HG03432 (cell line): ENCODE data around the gene PMP22.
"Not testable (repeated sequence)": the region's sequence is repeated elsewhere in the genome, so short reads cannot be mapped to it uniquely, and the experiment has no call there.

Experiments
- ATAC-seq: cut with Tn5 transposase; IDR thresholded peaks from one replicate; pipeline ENCODE4 v1.9.1; 2021; ENCODE audit warnings: mild to moderate bottlenecking, moderate library complexity; ENCODE audit not compliant: unreplicated experiment

PMP22 gene

DNA sequence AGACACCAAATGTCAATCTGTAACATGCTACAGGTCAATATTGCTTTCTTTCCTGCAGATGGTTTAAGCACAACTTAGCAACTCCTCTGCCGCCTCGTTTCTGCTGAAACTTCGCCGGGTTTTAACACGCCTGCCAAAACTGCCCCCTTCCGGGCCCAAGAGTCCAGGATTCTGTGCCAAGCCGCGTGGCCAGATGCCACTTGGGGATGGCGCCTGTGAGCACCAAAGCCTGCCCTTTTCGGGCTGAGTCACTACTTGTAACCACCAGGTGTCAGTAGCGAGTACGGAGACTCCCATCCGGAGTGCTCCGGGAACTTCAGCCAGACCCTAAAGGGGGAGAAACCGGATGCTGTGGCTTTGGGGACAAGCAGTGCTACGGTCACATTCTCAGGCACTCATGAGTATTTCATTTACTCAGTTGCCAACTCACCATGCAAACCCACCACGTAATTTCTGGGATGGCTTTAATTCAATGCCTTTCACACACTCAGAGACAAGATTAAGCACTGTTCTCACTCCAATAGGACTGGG is 7.8 kb downstream of the PMP22 start:
- ATAC-seq, result peak; percentile 85

DNA sequence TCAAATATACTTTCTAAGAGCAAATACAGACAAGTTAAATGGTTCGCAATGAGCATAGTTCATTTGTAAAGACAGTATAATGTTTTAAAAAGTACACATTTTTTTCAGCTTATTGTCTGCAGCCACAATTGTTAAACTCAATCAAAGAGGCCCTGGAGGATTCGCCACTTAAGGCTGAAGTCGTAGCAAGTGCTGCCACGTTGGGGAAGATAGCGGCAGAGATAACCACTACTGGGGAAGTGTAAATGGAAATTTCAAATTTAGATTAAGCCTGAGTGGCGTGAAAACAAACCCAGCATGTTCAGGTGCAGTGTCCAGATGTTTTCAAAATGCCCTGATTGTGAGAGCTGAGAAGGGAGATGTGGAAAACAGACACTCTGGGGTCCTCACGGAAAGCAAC is 8.4 kb downstream of the PMP22 start:
- no peak for ATAC-seq

DNA sequence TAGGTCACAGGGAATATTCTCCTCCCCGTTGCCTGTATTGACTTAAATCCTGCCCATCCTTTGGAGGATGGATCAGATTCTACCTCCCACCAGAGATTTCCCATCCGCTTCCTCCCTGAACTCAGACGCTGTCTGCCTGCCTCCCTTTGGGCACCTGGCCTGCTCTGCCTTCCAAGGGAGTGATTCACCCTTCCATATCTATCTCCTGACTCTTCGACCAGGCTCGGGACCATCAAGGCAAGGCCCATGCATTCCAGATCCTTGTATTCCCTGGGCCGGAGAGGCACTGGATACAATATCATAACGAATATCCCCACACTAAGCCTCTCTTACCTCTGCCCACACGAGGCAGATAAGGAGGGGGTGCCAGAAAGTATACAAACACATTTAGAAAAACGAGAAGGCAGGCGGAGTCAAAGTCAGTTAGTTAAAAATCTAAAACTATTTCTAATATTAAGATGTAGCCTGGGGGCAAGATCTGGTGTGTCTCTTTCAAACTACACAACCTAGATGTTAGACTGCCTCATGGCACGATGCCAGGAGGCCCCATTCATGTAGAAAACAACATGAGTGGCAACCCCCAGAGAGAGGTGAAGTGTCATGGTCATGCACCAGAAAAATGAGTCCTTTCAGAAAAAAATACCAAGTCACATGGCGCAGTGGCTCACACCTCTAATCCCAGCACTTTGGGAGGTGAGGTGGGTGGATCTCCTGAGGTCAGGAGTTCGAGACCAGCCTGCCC is 9.2 kb downstream of the PMP22 start:
- ATAC-seq, result no peak

DNA sequence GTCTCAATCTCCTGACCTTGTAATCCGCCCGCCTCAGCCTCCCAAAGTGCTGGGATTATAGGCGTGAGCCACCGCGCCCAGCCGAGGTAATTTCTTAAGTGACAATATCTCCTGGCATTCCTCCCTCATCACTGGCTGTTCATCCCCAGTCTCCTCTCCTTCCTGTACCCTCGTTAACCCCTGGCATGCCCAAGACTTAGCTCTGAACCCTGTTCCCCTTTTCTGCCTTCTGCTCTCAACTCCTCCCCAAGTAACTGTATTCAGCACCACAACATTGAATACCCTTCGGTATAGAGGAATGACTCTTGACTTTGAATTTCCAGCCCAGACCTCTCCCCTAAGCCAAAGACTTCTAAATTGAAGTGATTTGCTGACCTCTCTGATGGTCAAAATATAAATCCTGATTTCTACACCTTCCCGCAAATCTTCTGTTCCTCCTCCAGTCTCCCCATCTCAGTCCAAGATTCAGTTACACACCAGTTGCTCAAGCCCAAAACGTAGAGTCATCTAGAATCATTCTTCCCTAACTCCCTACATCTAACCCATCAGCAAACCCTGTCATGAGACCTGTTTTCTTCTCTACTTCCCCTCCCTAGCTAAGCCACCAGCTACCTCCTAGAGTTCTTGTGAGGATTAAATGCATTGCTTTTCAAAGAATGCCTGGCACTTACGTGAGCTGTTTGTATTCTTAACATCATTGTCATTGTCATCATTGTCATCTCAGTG is 14.8 kb downstream of the PMP22 start:
- ATAC-seq, result no peak

DNA sequence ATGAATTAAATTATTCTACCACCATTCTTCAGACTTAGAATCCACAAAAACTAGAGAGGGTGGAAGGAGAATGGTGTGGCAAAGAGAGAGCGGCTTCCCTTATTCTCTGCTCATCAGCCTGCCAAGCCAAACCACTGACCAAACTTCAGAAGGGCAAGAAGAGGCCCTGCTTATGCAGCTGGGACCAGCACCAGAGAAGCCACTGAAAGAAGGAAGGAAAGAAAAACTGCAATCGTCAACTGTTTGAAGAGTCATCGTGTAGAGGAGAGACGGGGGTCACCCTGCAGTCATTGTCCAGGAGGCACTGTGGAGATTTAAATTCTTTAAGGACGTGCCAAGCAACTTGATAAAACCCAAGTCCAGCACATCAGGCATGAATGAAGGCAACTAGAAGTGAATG is 15.6 kb downstream of the PMP22 start:
- no peak for ATAC-seq

DNA sequence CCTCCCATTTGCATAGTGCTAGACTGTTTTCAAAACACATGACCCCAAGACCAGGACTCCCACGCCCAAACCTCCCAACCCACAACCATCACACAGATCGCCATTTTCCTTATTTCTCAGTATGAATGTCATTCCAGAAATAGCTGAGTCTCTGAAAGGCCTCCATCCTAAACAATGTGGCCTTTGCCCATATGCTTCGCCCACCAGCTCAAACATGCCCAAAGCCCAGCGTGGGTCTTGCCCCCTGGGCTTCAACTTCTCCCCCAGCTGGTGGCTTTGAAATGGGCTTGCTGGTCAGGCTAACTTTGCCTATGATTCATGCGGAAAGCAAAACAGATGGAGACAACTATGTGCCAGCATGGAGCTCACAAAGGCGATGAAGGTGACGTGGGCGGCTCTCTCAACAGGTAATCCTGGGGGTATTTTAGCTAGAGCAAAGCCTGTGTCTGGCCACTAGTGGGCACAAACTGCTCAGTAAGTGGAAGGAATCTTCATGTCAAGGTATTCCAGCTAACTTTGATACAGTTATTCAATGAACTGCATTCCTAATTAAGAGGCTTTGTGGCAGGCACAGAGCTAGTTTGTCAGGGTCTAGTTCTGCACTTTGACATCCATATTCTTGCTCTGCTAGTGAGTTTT is 17.1 kb downstream of the PMP22 start:
- no peak for ATAC-seq

DNA sequence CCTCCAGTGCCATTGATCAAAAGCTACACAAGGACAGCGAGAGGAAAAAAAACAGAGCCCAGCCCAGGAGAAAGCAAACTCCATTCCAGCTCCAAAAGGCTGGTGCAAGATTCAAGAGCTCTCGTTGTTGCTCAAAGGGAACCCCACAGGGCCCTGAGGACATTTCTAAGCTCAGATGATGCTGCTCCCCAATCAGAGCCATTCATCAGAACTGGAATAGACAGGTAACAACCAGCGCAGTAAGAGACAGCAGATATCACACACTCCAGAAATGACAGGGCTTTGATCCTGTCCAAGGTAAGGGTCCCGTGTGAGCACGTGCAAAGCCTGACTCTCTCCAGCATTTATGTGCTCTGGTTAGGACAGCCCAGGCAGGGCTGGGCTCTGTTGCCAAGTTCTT is 20.1 kb downstream of the PMP22 start:
- no peak for ATAC-seq

DNA sequence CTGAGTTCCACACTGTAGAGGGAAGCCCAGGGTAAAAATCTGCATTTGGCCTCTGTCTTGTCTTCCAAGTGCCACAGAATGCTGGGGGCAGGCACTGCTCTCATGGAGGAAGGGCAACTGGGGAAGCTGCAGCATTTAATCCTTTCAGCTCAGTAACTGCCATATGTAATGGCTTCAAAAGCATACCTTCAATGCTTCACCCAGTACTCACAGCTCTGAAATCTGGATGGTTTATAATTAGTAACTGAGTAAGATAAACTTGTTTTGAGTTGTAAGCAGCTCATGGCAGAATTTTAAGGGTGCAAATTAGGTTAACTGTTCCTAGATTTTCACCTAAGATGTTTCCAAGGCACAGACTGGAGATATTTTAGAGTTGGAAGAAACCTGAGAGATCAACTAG is 24.5 kb downstream of the PMP22 start:
- ATAC-seq, result no peak

DNA sequence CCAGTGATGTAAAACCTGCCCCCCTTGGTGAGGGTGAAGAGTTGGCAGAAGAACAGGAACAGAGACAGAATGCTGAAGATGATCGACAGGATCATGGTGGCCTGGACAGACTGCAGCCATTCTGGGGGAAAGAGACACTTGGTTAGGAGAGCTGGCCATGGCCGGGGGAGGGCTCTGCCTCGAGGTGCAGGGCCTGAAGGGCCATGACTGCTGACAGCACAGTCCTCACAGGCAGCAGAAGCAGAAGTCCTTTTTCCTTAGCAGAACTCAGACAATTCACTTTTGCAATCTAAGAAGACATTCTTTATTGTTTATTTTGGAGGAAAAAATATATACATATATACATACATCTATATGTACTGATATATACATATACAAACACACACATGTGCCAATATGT is 25.6 kb downstream of the PMP22 start:
- no peak for ATAC-seq

DNA sequence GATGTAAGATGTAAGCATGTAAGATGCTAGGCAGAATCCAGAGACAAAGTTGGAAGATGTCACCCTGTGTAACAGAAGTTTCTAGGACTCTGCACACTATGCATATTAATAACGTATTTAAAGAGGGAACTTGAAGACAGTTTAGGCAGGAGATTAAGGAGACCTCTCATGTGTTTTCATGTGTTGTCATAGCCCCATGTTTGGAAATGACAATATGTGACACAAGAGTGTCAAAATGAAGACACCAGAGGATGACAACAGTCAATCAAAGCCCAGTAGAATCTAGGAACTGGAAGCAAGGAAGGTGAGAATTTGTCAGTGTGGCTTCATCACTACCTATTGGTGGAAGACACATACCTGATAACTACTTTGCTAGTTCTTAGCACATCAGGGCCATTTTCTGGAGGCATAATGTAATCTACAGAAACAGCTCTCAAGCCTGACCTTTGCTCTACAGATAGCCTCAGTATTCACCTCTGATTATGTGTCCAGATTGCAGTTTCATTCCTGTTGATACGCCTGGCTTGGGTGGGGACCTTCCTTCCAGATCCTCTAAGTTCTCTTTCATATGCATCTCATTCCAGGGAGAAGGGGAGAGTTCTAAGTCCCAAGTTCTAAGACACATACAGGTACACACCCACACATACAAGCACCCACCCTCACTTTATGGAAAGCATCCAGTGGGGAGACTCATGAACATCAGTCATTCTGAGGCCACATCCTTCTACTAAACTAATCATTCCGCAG is 26.3 kb downstream of the PMP22 start:
- ATAC-seq, result no peak

DNA sequence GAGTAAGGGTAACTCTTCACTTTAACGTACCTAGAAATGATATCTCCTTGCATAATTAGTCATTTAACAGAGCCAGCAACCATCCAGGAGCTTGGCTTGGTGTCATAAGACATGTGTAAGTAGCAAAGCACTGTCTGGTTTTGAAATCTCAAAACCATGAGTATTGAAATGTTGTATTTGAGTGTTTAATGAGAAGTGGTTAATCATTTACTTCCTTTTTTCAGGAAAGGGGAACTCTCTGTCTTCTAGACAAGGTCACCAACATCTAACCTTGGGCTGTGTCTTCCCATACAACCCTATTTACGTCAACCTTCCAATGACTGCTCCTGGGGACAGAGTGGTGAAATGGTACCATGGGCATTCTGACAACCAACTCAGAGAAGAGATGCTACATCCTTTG is 27.1 kb downstream of the PMP22 start:
- ATAC-seq, result no peak

DNA sequence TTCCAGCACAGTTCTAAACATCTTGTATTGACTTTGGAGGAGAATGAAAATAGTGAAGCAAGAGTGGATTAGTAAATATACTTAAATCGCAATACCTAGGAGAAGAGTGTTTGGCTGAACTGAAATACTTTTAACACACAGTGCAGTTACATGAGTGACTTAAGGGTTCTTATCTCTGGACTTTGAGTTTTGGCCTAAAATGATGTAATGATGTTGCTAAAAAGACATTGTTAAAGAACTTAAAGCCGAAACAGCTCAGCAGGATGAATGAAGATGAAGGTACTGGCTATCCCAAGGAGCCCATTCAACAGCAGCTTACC is 28.1 kb downstream of the PMP22 start:
- no peak for ATAC-seq

DNA sequence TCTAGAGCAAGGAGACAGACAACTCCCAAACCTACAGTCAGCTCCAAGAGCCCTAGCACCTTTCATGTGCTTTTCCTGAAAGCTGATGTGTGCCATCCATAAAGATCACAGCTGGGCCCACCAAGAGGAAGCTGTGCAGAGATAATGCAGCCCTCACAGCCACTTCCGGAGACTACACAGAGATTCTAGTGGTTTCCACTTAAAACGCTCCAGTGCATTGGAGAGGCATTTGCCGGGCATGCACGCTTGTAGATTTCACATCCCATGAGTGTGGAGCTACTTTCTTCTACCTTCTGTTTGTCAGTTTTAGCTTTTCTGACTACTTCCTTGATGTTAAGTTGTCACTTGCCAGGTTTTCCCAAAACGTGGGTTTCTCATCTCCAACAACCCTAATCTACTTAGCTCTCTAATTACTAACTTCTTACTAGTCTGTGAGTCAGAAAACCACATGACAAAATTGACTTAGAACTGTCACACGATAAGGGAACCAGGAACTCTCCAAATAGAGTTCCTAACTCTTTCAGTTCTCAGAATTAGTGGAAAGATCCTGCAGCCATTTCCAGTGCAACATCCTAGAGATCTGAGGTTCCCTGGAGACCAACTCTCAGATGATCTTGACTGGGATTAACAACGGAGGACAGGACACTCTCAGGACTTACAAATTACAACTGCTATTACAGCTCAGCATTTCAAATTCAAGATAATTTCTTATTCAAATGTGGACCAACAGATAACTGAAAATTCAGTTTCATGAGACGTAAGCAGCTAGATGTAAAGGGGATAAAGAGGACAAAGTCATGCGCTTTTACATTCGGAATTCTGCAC is 28.6 kb downstream of the PMP22 start:
- ATAC-seq, result no peak

DNA sequence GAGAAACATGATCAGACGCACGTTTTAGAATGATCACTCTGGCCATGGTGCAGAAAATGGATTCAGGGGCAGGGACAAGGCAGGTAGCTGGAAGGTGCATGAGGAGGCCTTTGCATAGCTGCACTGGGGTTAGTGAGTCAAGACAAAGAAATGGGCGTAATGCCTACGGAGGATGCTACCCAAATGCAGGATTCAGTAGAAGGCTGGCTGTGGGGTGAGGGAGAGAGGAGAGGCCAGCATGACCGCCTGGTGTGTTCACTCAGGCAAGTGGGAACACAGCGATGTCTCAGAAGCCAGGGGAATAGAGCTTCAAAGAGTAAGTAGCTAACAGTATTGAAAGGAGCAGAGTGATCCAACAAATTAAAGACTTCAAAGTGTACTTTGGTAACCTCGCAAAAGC is 31.2 kb downstream of the PMP22 start:
- no peak for ATAC-seq

DNA sequence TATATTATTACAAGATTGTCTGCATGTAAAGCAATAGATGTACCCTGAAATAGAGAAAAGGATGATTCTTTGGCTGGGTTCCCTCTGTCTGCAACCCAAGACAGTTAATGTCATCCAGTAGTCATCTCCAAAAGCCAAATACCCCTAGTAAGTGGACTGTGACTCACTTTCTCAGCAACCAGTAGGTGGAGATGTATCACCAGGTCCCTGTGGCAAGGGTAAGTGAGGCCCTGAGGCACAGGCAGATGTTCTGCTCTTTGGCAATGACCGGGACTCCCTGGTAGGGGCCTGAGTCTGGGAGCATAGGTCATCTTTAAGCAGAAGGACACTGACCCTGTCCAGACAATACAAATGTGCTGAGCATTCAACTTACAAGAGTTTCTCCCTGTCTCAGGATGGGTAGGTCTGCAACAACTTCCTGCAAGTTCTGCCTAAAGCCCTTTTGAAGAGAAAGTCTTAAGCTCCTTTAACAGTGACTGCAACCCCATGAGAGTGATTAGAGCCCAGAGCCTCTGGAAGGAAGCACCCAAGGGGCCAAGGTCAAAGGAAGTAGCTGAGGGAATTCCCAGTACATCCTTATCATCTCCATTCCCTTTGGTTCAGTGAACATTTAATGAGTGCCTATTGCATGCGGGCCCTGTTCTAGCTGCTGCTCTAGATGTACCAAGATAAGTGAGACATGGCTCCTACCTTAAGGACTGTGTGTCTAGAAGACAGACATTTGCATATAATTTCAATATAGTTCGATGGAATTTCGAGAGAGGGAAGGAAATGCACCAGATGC is 31.9 kb downstream of the PMP22 start:
- ATAC-seq, result no peak

DNA sequence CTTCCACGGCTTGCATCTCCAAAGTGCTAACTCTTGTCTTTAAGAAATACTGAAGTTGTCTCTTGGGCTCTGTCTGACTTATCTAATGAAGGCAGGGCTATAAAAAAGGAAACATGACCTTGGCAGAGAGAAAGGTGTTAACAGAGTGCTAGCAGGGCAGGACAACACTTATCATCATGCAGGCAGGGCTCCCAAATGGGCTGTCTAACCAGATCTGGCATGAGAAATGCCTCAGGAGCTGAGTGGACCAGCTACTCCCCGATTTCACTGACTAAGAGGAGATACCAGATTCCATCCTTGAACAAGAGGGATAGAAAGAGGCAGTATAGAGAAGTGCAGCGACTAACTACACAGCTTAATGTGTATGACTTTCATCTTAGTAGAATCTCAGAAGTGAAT is 32.6 kb downstream of the PMP22 start:
- no peak for ATAC-seq

DNA sequence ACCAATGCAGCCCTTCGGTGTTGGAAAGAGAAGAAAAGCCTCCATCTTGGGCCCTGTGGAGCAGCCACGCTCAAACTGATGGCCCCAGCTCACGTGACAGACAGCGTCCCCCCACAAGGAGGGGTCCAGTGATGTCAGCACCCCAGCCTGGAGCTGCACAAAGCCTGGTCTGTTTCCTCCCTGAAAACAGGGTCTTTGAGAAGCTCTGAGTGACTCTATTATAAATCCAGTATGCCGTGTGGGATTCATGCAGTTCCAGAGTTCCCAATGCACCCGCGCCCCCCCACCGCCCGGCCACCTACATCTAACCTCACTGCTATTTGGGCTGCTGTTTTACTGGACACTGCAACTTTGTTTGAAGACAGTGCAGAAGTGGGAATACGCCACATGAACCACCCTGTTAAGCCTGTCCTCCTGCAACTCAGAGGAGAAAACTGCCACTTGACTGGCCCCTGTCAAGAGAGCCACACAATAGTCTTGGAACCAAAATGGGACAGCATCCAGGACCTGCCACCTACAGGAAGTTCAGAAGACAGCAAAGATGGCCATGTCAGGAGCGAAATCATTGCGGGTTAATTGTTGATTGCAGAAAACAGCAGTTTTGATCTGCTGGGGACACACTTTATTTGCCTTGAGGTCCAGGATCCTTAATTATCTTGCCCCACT is 33.1 kb downstream of the PMP22 start:
- no peak for ATAC-seq

DNA sequence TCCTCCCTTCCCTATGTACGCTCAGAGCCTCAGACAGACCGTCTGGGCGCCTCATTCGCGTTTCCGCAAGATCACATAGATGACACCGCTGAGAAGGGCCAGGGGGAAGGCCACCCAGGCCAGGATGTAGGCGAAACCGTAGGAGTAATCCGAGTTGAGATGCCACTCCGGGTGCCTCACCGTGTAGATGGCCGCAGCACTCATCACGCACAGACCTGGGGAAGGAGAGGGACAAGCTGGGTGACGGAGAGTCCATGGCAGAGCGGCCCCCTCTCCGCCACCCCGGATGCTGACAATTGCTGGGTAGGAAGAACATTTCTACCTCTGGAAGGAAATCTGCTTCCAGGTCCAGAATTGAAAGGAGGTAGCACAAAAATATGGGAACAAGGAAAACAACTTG is 34.3 kb downstream of the PMP22 start:
- no peak for ATAC-seq

DNA sequence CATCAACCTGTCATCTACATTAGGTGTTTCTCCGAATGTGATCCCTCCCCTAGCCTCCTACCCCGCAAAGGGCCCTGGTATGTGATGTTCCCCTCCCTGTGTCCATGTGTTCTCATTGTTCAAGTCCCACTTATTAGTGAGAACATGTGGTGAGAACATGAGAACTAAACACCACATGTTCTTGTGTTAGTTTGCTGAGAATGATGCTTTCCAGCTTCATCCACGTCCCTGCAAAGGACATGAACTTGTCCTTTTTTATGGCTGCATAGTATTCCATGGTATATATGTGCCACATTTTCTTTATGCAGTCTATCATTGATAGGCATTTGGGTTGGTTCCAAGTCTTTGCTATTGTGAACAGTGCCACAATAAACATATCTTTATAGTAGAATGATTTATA is 43.3 kb downstream of the PMP22 start:
- ATAC-seq, result not testable (repeated sequence)
